Stimulated activated CD8-positive, alpha-beta memory T cell treated with anti-CD3 and anti-CD28 coated beads, Interleukin-12 subunit alpha, Interleukin-12 subunit beta, amount 100 ng/mL, for 4 hours (primary cell): ENCODE results near the gene METTL1.
A peak's percentile ranks its signal among the peaks of the same experiment; 100 is the strongest.

ENCODE experiments used
- DNase-seq: peaks from one replicate; pipeline ENCODE4 v3.0.0-alpha.2; 2020; ENCODE audit warnings: low read depth

METTL1 gene

GRCh38 chr12:57767876-57768275 lies 4.0 kb downstream of the METTL1 start:
- DNase-seq, result no peak

- DNase-seq, result no peak
These were observed 4.6 kb downstream of the METTL1 start for GRCh38 chr12:57767305-57767698.

- no peak for DNase-seq
These were observed 5.2 kb downstream of the METTL1 start, which contains the start of gene CYP27B1 for GRCh38 chr12:57766464-57767304. CYP27B1 (minus strand) TSS chr12:57767078; CDS start chr12:57767041, 37 bp downstream.

- DNase-seq, result no peak
These were observed 6.0 kb downstream of the METTL1 start for GRCh38 chr12:57765698-57766463.

GRCh38 chr12:57765003-57765697 lies 6.8 kb downstream of the METTL1 start:
- peak; percentile 35 for DNase-seq

GRCh38 chr12:57764662-57765002 lies 7.3 kb downstream of the METTL1 start:
- DNase-seq, result no peak

- no peak for DNase-seq
These were observed 7.8 kb downstream of the METTL1 start for GRCh38 chr12:57763881-57764661.

GRCh38 chr12:57762463-57762862 lies 9.4 kb downstream of the METTL1 start:
- DNase-seq, result no peak

- DNase-seq, result no peak
These were observed 10.4 kb downstream of the METTL1 start for GRCh38 chr12:57761391-57761998.

- DNase-seq, result no peak
These were observed 11.4 kb downstream of the METTL1 start for GRCh38 chr12:57760347-57760982.

- DNase-seq, result no peak
These were observed 12.4 kb downstream of the METTL1 start for GRCh38 chr12:57759360-57759980.

- DNase-seq, result no peak
These were observed 13.1 kb downstream of the METTL1 start for GRCh38 chr12:57758552-57759359.

GRCh38 chr12:57757771-57758170 lies 14.1 kb downstream of the METTL1 start:
- no peak for DNase-seq

GRCh38 chr12:57756406-57757341 lies 15.2 kb downstream of the METTL1 start:
- peak; percentile 49 for DNase-seq

GRCh38 chr12:57755454-57756372 lies 16.2 kb downstream of the METTL1 start:
- peak; percentile 31 for DNase-seq

- DNase-seq, result no peak
These were observed 16.8 kb downstream of the METTL1 start for GRCh38 chr12:57755194-57755453.

GRCh38 chr12:57754411-57755193 lies 17.3 kb downstream of the METTL1 start, which contains the start of gene MARCHF9:
MARCHF9 (plus strand) TSS chr12:57755103; CDS start chr12:57755529, 426 bp downstream.
- DNase-seq, result peak; percentile 65
